ENCODE results near the gene STK38L. TPM values are rescaled to one million over a fixed set of nuclear protein-coding genes. Genes with fewer than 3 reads are reported as not detected.

STK38L gene
- polyA plus RNA-seq, 1 donor (not counting 4 experiments of a cell fraction or from before 2014, with no cell fraction given): 25.4 TPM

DNA sequence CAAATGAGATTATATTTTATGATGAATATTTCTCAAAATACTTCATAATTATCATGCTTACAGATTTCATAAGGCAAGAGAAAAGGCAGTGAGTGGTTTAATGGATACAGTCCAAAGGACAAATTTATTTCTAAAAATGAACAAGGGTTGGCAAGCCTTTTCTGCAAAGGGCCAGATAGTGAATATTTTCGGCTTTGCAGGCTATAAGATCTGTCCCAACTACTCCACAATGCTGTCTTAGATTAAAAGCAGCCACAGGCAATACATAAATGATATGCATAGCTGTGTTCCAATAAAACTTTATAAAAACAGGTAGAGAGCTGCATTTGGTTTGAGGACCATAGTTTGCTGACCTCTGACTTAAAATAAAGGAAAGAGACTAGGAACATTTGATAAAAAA, 42.9 kb upstream of the STK38L start:
- Histone ChIP-seq H3K9ac (ENCODE audit: control insufficient read depth, extremely low read depth, insufficient read depth, low read length) (no peak overlapping the region), H4K20me1 (ENCODE audit: control insufficient read depth, extremely low read depth, insufficient read depth, low read length) (no peaks in the 10 kb centered on the region), H3K27ac (ENCODE audit: control insufficient read depth, insufficient read depth, low read length) (no peak overlapping the region), H3K4me1 (ENCODE audit: control insufficient read depth, extremely low read depth, insufficient read depth, low read length) (no peaks in the 10 kb centered on the region), H3K36me3 (ENCODE audit: control insufficient read depth in 2 of 2, extremely low read depth in 1 of 2, insufficient read depth in 2 of 2, low read length in 2 of 2) (no peaks in the 10 kb centered on the region), H2AFZ (ENCODE audit: control insufficient read depth, low read length) (no peak overlapping the region), H3K9me1 (ENCODE audit: control insufficient read depth, extremely low read depth, insufficient read depth, low read length) (no peaks in the 10 kb centered on the region), H3K79me2 (ENCODE audit: control insufficient read depth, insufficient read depth, low read length) (no peaks in the 10 kb centered on the region), H3K4me2 (ENCODE audit: control insufficient read depth, extremely low read depth, insufficient read depth, low read depth, low read length) (no peak overlapping the region), H3K9me3 (ENCODE audit: control insufficient read depth, low read depth, low read length) (no peaks in the 10 kb centered on the region), H3K27me3 (ENCODE audit: control insufficient read depth, extremely low read depth, insufficient read depth, low read length) (no peaks in the 10 kb centered on the region), H3K4me3 (ENCODE audit: control insufficient read depth in 2 of 3, extremely low read depth in 1 of 3, insufficient read depth in 2 of 3, low read depth in 1 of 3, low read length in 3 of 3) (no peak overlapping the region)
- DNase-seq (ENCODE audit: low read depth, low spot score) (no peak), FAIRE-seq (no peak)
- dilution Hi-C loops (cut with MboI; ENCODE audit: extremely low pct_ligation_motif_present, low sequenced_read_pairs): no loop called here
- TF ChIP-seq EZH2 (IDR thresholded peaks at IDR 0.05; ENCODE audit: low read length): no peak
- TF ChIP-seq, protein P1, sequence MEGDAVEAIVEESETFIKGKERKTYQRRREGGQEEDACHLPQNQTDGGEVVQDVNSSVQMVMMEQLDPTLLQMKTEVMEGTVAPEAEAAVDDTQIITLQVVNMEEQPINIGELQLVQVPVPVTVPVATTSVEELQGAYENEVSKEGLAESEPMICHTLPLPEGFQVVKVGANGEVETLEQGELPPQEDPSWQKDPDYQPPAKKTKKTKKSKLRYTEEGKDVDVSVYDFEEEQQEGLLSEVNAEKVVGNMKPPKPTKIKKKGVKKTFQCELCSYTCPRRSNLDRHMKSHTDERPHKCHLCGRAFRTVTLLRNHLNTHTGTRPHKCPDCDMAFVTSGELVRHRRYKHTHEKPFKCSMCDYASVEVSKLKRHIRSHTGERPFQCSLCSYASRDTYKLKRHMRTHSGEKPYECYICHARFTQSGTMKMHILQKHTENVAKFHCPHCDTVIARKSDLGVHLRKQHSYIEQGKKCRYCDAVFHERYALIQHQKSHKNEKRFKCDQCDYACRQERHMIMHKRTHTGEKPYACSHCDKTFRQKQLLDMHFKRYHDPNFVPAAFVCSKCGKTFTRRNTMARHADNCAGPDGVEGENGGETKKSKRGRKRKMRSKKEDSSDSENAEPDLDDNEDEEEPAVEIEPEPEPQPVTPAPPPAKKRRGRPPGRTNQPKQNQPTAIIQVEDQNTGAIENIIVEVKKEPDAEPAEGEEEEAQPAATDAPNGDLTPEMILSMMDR (optimal IDR thresholded peaks at IDR 0.05 in 1 of 3, IDR thresholded peaks at IDR 0.05 in 1 of 3, conservative IDR thresholded peaks at IDR 0.05 in 1 of 3; ENCODE audit: extremely low read depth in 1 of 3, insufficient read depth in 2 of 3, low read length in 3 of 3): no peak

DNA sequence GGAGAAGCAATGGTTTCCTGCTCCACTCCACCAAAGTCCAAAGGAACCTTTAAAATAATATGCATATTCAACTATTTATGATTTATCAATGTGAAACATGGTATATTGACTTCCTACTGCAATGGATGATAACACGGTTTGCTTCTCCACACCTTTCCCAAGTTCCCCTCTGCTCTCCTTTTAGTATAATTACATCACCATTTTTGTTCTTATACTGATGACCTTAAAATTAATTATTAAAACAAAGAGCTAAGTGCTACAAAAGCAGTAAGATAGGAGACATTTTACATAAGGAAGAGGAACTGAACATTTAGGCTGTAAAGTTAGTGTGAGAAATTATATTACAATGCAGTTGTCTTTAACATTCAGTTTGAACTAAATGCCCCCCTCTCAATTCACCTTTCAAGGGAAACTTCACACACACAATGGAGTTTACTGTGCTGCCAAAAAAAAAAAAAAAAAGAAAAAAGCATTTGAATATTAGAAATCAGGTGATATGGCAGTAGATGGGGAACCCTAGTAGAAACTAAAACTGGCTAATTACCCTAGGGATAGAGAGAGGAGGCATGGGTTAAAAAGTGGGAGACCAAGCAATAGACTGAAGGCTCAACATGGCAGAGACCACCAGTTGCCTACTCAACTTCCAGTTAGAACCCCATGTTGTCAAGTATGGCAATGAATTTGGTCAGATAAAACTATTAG, 37.1 kb upstream of the STK38L start:
- no peaks in the 10 kb centered on the region for H3K79me2 ChIP-seq (ENCODE audit: control insufficient read depth, insufficient read depth, low read length)
- no peak for DNase-seq (ENCODE audit: low read depth, low spot score)
- dilution Hi-C loops (cut with MboI; ENCODE audit: extremely low pct_ligation_motif_present, low sequenced_read_pairs): no loop called here
- no peaks in the 10 kb centered on the region for H3K9me1 ChIP-seq (ENCODE audit: control insufficient read depth, extremely low read depth, insufficient read depth, low read length)
- H3K4me1 ChIP-seq (ENCODE audit: control insufficient read depth, extremely low read depth, insufficient read depth, low read length): peaks cover 6% of the 10 kb centered on the region
- TF ChIP-seq, protein P1 (optimal IDR thresholded peaks at IDR 0.05 in 1 of 3, IDR thresholded peaks at IDR 0.05 in 1 of 3, conservative IDR thresholded peaks at IDR 0.05 in 1 of 3; ENCODE audit: extremely low read depth in 1 of 3, insufficient read depth in 2 of 3, low read length in 3 of 3): no peak
- TF ChIP-seq EZH2 (IDR thresholded peaks at IDR 0.05; ENCODE audit: low read length): no peak
- H2AFZ ChIP-seq (ENCODE audit: control insufficient read depth, low read length): no peak overlapping the region
- H3K36me3 ChIP-seq (ENCODE audit: control insufficient read depth in 2 of 2, extremely low read depth in 1 of 2, insufficient read depth in 2 of 2, low read length in 2 of 2): no peaks in the 10 kb centered on the region
- no peak overlapping the region for H3K4me3 ChIP-seq (ENCODE audit: control insufficient read depth in 2 of 3, extremely low read depth in 1 of 3, insufficient read depth in 2 of 3, low read depth in 1 of 3, low read length in 3 of 3)
- H4K20me1 ChIP-seq (ENCODE audit: control insufficient read depth, extremely low read depth, insufficient read depth, low read length): no peaks in the 10 kb centered on the region
- H3K9me3 ChIP-seq (ENCODE audit: control insufficient read depth, low read depth, low read length): no peaks in the 10 kb centered on the region
- no peaks in the 10 kb centered on the region for H3K27me3 ChIP-seq (ENCODE audit: control insufficient read depth, extremely low read depth, insufficient read depth, low read length)
- no peak for FAIRE-seq
- no peak overlapping the region for H3K4me2 ChIP-seq (ENCODE audit: control insufficient read depth, extremely low read depth, insufficient read depth, low read depth, low read length)
- H3K9ac ChIP-seq (ENCODE audit: control insufficient read depth, extremely low read depth, insufficient read depth, low read length): no peak overlapping the region
- no peak overlapping the region for H3K27ac ChIP-seq (ENCODE audit: control insufficient read depth, insufficient read depth, low read length)
